Measurements from ENCODE around the gene FRA10AC1. TPM values are rescaled to one million over a fixed set of nuclear protein-coding genes. Genes with fewer than 3 reads are reported as not detected.

The FRA10AC1 gene
- total and polyA plus RNA-seq, 4 donors, result 10.0 to 35.7 (median 28.2) TPM

Other genes starting within 250 kb of the FRA10AC1 start
- 10 to 100 TPM; 25.5 to 45.8 TPM for gene MYOF, start 220.3 kb downstream of the FRA10AC1 start, total RNA-seq
- 10 to 100 TPM; 10.7 to 11.8 TPM for gene MYOF, start 220.3 kb downstream of the FRA10AC1 start, polyA plus RNA-seq (ENCODE audit: insufficient read length in 2 of 2)
- gene CEP55, start 206.0 kb downstream of the FRA10AC1 start, total RNA-seq, result 1 to 10 TPM; 6.9 to 7.4 TPM
- gene CEP55, start 206.0 kb downstream of the FRA10AC1 start, polyA plus RNA-seq (ENCODE audit: insufficient read length in 2 of 2), result 1 to 10 TPM; 5.7 to 6.0 TPM
- gene FFAR4, start 135.9 kb downstream of the FRA10AC1 start, total RNA-seq, result under 1 TPM; 0.06 to 0.30 TPM
- gene FFAR4, start 135.9 kb downstream of the FRA10AC1 start, polyA plus RNA-seq (ENCODE audit: insufficient read length in 2 of 2), result under 1 TPM; 0.26 to 0.30 TPM
- gene RBP4, start 101.4 kb downstream of the FRA10AC1 start, total RNA-seq, result 1 to 10 TPM; 2.3 to 3.7 TPM
- 1 to 10 TPM; 7.3 to 8.6 TPM for gene RBP4, start 101.4 kb downstream of the FRA10AC1 start, polyA plus RNA-seq (ENCODE audit: insufficient read length in 2 of 2)
- not detected for gene PDE6C, start 90.1 kb downstream of the FRA10AC1 start, total RNA-seq
- gene PDE6C, start 90.1 kb downstream of the FRA10AC1 start, polyA plus RNA-seq (ENCODE audit: insufficient read length in 2 of 2), result 1 to 10 TPM in 1 of 2 donors, under 1 TPM in 1; 0.82 to 3.5 TPM
- gene LGI1, start 55.3 kb upstream of the FRA10AC1 start, total RNA-seq, result 10 to 100 TPM; 32.4 to 68.7 TPM
- 10 to 100 TPM; 43.9 to 51.2 TPM for gene LGI1, start 55.3 kb upstream of the FRA10AC1 start, polyA plus RNA-seq (ENCODE audit: insufficient read length in 2 of 2)
- gene SLC35G1, start 191.4 kb upstream of the FRA10AC1 start, total RNA-seq, result 10 to 100 TPM; 16.3 to 26.3 TPM
- 10 to 100 TPM; 15.2 to 17.5 TPM for gene SLC35G1, start 191.4 kb upstream of the FRA10AC1 start, polyA plus RNA-seq (ENCODE audit: insufficient read length in 2 of 2)

Measured in spinal cord (tissue), 4 donors.